GM19397 (cell line): ENCODE results near the gene SNED1.
"Not testable (repeated sequence)": the region's sequence is repeated elsewhere in the genome, so short reads cannot be mapped to it uniquely, and the experiment has no call there.

Source experiments
- ATAC-seq: cut with Tn5 transposase; IDR thresholded peaks from one replicate; pipeline ENCODE4 v1.9.1; 2021; ENCODE audit warnings: mild to moderate bottlenecking, moderate library complexity; ENCODE audit not compliant: unreplicated experiment

SNED1 gene

DNA sequence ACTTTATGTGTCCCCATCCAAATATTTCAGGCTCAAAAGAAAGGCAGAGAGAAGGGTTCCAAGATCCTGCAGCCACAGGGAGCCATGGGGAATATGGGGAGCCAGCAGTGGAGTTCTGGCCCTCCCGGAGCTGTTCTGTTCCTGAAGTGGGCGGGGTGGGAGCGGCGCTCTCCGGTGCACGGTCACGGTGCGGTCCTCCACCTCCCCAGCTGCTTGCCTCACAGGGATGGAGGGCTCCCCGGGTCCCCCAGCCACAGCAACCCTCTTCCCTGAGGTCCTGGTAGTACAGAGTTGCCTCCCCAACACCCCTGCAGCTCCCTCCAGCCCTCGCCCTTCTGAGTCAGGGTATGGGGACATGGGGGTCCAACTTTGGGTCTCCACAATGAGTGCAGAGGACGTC, 26.2 kb upstream of the SNED1 start:
- no peak for ATAC-seq

DNA sequence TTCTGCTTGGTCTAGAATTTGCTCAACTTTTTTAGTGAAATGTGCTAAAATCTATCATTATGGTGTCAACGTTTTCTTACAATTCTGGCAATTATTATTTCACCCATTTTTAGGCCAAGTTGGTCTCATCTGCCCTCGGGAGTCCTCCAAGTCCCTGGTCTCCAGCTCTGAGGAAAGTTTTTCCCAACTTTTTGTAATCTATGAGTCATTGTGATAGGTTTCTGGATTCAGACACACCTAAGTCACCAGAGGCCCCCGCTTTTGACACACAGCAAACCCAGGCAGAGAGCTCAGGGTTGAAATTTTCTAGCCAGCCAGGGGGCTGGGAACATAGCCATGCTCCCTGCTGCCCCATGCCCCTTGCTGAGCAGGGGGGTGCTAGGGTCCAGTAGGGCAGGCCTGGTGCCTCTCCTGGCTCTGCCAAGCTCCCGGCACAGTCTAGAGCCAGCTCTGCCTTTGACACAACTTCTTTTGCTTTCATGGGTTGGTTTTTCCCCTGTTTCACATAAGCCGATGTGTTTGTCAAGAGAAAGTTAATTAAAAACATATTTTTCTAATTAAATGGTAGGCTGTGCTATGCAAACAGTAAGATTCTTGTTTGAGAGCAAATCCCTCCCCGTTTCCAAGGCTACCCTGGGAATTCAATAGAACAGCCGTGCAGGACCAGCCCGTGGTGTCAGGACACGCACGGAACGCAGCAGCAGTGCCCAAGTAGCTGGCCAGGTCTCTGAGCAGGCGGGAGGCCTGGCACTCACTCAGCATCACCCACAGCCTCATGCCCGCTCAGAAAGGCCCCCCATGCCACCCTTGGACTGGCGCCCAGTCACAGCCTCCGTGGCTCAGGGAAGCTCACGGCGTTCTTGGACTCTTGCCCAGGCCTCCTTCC, 25.5 kb upstream of the SNED1 start:
- ATAC-seq, result no peak

DNA sequence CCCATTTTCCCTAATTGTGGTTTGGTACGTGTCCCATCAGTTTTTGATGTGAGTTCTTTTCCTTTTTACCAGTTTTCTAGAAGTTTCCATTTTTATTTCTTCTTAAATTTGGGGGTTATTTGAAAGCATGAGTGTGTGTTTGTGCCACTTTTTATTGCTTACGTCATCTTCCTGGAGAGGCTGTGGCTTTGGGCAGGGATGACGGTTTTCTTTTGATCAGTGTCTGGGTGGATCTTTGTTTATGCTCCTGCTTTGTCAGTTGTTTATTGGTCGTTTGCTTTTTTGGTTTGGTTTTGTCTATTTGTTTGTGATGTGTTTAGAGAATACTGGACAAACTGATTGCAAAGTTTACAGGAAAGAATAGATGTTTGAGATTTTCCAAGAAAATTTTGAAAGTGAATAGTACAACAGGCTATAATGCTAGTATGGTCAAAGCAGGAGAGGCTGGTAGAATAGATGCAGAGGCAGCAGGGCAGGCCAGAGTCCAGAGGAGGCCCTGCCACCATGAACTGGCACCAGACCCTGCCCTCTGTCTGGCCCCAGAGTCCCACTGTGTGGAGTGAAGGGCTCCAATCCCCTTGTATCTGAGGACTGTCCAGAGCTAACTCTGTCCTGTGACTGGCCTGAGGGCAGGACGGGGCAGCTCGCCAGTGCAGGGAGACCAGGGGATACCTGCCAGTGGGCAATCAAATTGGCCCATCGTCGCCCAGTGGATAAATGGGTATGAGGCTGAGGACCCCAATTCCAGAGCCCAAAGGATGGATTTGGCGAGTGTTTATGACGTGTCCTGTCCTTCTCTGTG, 23.4 kb upstream of the SNED1 start:
- ATAC-seq, result no peak

DNA sequence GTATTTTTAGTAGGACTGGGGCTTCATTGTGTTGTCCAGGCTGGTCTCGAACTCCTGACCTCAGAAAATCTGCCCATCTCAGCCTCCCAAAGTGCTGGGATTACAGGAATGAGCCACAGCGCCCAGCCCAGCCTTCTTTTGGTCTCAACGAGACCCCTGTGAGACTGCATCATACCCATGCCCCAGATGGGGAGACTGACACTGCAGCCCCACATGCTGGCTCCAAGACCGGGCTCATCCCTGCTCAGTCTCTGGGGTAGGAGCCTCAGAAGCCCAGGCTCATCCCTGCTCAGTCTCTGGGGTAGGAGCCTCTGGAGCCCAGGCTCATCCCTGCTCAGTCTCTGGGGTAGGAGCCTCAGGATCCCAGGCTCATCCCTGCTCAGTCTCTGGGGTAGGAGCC, 22.5 kb upstream of the SNED1 start:
- ATAC-seq, result not testable (repeated sequence)

DNA sequence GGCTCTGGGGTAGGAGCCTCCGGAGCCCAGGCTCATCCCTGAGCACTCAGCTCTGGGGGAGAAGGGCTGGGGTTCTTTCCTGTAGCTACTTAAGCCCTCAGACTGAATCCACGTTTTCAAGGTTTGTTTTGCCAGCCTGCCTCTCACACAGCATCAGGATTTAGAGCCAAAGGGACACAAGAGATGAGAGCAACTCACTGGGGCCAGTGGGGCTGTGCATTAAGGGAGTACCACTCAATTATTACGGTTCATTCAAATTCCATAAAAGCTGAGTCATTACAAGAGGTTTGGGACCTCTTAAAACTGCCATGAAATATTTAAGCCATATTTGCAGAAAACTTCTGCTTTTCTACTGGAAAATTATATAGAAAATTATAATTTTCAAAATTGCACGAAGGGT, 17.1 kb upstream of the SNED1 start:
- ATAC-seq, result no peak

DNA sequence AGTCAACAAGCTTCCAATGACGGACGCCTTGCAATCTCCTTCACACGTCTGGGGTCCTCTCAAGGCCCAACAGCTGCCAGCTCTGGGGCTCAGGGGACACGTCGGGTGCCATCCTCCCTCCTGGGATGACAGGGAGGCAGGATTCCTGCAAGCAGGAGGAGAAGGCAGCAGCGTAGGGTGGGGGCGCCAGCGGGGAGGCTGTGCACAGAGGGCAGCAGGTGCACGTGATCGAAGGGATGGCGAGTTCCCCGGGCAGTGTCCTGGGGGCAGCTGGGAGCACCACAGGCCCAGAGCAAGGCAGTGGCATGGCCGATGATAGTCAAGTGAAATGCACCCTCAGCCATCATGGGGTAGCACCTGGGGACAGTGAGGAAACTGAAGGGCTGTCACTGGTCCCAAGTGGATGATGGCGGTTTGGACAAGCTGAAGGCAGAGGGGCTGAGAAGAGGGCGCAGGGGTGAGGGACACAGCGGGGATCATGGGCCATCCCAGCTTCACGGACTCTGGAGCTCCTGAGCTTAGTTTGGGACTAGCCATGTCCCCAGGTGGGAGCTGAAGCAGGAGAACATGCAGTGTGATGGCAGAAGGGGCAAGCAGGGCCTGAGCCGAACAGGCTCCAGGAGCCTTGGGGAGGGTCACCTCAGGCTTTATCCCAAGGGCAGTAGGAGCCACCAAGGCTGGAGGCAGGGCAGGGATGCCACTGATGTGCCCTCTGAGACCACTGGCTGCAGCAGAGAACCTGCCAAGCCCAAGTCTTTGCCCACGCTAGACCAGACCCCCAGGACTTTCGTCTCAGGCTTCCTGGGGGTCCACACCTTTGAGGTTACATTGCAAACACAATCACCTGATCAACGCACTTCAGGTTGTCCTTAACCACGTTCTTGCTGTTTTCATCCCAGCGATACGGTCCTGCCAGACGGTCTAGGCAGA, 16.3 kb upstream of the SNED1 start:
- ATAC-seq, result no peak

DNA sequence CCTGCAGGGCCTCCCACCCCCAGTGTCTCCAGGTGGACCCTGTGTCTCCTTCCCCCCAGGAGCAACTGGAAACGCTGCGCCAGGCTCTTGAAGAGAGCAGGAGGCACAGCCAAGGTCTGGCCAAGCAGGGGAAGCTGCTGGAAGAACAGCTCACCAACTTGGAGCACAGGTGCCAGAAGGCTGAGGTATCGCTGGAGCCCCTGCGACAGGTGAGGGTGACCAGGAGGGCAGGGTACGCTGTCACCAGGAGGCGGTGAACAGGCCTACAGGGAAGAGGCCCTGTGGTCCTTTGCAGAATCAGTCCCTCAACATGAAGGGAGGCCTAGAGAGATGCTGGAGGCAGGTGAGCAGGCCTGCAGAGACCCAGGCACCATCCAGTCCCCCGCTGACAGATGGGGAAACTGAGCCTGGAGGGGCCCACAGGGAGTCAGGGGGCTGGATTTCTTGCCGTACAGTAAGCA, 15.6 kb upstream of the SNED1 start:
- ATAC-seq, result no peak

DNA sequence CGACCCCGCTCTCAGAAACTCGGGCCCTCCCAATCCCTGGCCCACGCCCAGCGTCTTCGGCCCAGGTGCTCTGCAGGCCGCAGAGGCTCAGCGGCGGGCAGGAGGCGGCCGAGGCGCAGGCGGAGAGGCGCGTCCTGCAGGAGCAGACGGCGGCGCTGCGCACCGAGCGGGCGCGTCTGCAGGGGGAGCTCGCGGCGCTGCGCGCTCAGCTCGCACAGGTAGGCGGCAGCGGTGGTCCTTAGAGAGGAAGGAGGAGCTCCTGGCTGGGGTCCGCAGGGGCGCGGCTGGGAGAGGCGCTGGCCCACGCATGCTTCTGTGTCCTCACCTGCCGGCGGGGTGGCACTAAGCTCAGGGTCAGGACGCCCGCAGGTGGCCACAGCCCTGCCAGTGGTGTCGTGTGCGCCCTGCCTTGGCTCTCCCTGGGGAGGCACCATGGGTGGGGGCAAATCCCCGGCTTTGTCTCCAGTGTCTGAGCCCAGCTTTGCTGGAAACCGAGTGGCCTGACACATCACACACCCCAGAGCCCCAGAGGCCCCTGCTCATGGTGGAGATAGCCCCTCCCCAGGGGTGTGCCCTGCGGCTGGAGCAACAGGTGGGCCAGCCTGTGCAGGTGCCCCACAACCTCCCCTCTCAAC, 14.9 kb upstream of the SNED1 start:
- no peak for ATAC-seq

DNA sequence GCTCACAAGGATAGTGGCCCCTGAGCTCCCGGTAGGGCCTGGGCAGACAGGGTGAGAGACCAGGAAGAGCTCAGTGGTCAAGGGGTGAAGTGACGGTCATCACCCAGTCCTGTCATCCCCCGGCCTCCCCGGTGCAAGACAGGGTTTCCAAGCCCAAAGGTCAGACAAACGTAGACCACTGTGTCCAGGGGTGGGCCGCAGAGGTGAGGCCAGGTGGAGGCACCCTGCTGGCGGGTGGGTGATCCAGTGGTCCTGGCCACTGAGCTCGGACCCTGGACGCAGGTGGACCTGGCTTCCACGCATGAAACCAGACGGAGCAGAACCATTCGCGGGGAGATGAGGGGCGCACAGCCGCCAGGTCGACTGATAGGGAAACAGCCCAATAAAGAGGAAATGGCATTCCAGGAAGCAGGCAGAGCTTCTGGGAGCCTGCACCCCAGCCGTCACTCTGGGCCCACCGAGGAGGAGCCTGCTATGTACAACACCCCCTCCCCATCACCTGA, 14.4 kb upstream of the SNED1 start:
- ATAC-seq, result no peak

DNA sequence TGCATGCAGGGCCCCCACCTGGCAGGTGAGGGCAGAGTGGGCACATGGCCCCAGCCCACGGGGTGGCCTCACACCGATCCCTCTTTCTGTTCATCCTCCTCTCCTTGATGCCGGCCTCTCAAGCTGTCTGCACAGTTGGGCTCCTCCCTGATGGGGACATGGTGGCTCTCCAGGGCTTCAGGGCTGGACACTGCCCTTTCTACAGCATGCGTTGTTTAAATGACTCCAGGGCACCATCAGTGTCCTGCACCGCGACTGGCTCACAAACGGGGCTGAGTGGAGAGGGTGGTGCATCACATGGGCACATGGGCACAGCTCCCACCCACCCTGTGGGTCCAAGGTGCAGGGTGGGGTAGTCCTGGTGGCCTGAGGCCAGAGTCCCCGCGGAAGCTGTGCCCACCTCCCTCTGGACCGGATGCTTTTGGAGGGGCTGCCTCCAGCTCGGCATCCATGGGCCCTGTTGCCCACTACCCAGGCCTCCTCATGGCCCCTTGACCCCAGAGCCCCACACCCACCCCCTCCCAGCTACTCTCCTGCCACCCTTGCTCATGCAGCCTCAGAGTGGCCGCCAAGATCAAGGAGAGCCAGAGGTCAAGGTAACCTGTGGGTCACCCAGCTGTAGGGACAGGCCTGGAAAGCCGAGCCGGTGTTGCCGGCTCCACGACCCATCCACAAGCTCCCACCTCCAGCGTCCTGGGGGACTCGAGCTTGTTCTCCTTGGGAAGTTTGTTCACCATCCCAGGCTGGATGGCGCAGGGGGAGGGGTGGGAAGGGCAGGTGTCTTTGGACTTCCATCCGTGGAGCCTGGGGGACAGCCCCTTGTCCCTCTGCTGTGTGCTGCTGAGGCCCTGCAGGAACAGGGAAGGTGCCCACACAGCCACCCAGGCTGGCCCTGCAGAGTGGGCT, 12.3 kb upstream of the SNED1 start:
- ATAC-seq, result no peak

DNA sequence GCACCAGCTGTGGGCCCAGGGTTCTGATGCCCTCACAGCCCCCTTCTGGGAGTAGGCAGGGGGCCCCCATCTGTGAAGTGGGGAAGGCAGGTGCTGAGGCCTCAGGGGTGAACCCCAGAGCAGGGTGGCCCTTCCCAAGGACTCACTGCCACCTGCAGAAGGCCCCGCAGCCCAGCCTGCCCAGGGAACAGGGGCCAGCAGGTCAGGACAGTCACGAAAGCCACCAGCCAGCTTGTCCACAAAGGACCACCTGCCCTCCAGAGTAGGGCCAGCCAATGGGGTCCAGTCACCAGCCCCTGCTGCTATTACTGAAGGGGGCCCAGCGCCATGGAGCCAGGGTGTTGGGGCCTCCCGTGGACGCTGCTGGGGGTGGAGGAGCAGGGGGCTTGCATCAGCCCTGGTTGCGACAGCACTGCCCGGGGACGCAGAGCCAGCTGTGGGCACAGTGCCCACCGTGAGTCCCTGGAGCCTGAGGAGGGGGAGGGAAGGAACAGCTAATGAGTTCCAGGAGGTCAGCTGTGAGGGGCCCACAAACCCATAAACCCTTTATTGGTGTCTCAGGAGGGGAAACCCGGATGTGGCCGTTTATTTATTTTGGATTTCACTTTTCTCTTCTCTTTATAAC, 11.5 kb upstream of the SNED1 start:
- ATAC-seq, result no peak

DNA sequence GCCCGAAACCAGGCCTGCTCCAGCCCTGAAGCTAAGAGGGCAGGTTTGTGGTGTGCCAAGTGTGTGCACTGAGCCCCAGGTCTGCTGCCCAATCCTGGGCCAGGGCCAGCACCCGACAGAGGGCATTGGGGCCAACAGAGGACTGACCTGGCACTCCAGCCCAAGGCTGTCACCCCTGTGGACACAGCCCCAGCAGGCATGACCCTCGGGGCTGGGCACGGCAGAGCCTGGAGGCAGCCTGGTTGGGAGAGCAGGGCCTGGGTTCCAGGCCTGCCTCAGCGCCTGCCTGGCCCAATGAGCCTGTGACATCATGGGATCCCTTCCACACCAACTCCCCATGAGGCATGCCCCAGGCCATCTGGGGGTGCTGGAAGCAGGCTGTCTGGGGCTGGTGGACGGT, 10.8 kb upstream of the SNED1 start:
- ATAC-seq, result no peak

DNA sequence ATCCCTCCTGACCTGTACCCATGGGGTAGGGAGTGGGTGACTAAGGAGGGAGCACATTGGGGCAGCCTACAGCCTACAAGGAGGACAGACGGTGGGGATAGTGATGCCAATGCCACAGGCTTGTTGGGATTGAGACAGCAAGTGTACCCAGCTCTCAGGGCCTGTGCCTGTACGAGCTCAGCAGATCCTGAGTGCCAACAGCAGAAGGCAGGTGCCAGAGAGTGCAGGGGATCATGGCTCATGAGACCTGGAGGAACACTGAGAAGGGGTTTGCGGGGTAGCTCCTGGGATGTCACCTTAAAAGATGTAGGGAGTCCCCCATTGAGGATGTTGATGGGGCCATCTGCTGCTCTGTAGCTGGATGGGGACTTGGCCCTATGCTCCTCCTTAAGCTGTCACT, 10.3 kb upstream of the SNED1 start:
- no peak for ATAC-seq

DNA sequence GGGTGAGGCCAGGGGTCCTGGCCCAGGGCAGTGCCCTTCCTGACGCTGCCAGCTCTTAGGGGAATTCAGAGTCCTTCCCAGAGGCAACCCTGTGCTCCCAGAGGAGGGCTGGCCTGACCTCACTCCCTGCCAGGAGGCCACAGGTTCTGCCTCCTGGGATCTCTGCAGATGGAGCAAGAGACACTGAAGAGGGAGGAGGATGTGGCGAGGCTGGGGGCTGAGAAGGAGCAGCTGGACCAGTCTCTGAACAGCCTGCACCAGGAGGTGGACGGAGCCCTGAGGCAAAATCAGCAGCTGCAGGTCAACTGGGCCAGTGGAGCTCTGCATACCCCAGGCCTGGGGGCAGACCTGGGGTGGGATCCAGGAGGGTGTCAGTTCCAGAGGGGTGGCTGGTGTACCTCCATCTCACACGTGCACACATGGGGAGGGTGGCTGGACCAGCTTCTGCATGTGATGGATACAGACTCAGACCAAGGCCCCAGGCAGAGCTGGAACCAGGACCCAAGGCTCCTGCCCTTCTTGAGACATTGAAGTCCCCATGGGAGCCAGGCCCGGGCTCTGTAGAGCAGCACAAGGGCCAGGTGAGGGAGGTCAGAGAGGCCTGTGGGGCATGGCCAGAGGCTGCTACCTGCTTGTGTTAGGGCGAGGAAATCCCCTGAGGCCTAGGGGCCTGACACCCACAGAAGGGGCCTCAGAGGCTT, 9.7 kb upstream of the SNED1 start:
- ATAC-seq, result no peak

DNA sequence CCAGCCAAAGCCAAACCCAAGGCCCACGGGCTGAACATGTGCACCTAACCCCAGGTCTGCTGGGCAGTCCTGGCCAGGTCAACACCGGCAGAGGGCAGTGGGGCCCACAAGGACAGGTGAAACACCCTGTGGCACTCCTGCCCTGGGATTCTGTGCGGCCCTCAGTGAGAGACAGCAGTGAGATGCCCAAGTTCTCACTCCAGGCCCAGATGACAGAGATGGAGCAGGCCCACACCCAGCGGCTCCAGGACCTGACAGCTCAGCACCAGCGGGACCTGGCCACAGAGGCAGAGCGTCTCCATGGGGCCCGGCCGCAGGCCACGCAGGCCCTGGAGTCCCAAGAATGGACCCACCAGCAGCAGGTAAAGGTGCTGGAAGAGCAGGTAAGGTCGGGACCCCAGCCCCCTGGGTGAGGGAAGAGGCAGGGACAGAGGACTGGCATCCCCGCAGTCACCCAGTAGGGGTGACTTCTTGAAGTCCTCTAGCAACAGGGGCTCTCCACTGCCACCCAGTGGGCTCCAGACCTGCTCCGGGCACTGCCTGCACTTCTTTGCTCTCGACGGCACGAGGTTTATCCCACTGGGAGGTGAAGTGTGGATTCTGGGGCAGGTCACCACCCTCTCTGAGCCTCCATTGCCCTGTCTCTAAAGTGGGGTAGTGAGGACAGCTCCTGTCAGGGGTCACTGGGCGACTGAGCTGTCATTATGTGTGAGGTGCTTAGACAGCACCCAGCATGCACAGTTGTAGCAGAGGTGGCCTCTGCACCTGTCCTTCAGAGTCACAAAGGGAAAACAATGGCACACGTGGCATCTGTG, 8.8 kb upstream of the SNED1 start:
- ATAC-seq, result no peak

DNA sequence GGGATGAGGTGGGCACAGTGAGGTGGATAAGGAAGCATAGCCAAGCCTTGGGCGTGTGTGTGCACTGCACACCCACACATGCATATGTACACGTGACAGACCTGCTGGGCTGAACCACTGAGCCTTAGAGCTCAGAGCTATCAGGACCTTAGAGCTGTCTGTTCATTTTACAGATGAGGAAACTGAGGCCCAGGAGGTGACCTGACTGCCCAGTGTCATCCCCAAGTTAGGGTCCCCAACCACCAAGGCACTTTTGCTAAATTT, 8.2 kb upstream of the SNED1 start:
- ATAC-seq, result no peak

DNA sequence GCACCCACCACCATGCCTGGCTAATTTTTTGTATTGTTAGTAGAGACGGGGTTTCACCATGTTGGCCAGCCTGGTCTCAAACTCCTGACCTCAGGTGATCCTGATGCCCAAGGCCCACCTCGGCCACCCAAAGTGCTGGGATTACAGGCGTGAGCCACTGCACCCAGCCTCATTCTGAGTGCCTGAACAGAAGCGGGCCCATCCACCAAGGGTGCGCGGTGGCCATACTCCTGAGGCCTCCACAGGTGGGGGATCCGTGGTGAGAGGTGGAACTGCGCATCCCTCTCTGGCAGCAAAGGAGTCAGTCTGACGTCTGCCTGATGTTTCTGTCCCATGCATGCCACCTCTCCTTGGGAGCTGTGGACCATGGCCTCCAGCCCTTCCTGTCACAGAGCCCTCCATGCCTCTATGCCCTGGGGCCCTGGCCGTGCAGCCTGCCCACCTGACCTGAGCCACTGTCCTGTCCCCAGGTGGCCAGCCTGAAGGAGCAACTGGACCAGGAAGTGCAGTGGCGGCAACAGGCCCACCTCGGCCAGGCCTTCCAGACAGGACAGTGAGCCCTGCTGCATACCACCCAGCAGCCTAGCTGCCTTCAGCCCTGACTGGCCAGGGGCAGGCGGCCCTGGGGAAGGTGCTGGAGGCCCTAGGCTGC, 7.6 kb upstream of the SNED1 start:
- no peak for ATAC-seq
